Bone marrow (tissue), 2 donors: Measurements from ENCODE around the gene FAM107B.

Source experiments
- DNase-seq, 2 donors: peaks; one replicate each; lab custom pipeline; 2025; lab: John Stamatoyannopoulos, UW

The FAM107B gene

GRCh38 chr10:14558025-14558424, 216.7 kb downstream of the FAM107B start:
- no peak for DNase-seq

GRCh38 chr10:14557567-14557966, 217.1 kb downstream of the FAM107B start:
- DNase-seq: no peak

GRCh38 chr10:14556285-14556956, 218.3 kb downstream of the FAM107B start:
- no peak for DNase-seq

GRCh38 chr10:14555807-14556206, 218.9 kb downstream of the FAM107B start:
- DNase-seq: no peak

GRCh38 chr10:14554491-14555205, 220.0 kb downstream of the FAM107B start:
- DNase-seq: peak in 1 of 2 donors; percentile 22

- DNase-seq: no peak
Measured at GRCh38 chr10:14554091-14554490, 220.6 kb downstream of the FAM107B start.

- no peak for DNase-seq
Measured at GRCh38 chr10:14553448-14553847, 221.2 kb downstream of the FAM107B start.

- no peak for DNase-seq
Measured at GRCh38 chr10:14552015-14552414, 222.7 kb downstream of the FAM107B start.

GRCh38 chr10:14550471-14550981, 224.2 kb downstream of the FAM107B start:
- no peak for DNase-seq

- no peak for DNase-seq
Measured at GRCh38 chr10:14549496-14549895, 225.2 kb downstream of the FAM107B start.

- DNase-seq: no peak
Measured at GRCh38 chr10:14548970-14549369, 225.7 kb downstream of the FAM107B start.

- DNase-seq: no peak
Measured at GRCh38 chr10:14548474-14548873, 226.2 kb downstream of the FAM107B start.

GRCh38 chr10:14547816-14548215, 226.9 kb downstream of the FAM107B start:
- DNase-seq: no peak

GRCh38 chr10:14545827-14546226, 228.9 kb downstream of the FAM107B start:
- DNase-seq: no peak

- no peak for DNase-seq
Measured at GRCh38 chr10:14543904-14544210, 230.8 kb downstream of the FAM107B start.

GRCh38 chr10:14543046-14543903, 231.4 kb downstream of the FAM107B start:
- DNase-seq: peak in 1 of 2 donors; percentile 48

- no peak for DNase-seq
Measured at GRCh38 chr10:14541379-14541778, 233.3 kb downstream of the FAM107B start.

- DNase-seq: no peak
Measured at GRCh38 chr10:14540611-14541010, 234.1 kb downstream of the FAM107B start.

- DNase-seq: no peak
Measured at GRCh38 chr10:14540062-14540461, 234.6 kb downstream of the FAM107B start.

- no peak for DNase-seq
Measured at GRCh38 chr10:14539176-14539575, 235.5 kb downstream of the FAM107B start.

GRCh38 chr10:14536241-14537213, 238.2 kb downstream of the FAM107B start:
- DNase-seq: peak in 1 of 2 donors; percentile 13
